IPS-NIHi11 (cell line): ENCODE results near the gene ZNF804B.
A peak's percentile ranks its signal among the peaks of the same experiment; 100 is the strongest.

ENCODE experiments used
- DNase-seq: peaks from one replicate; pipeline ENCODE4 v3.0.0; 2012; ENCODE audit warnings: mixed read lengths, low spot score

The ZNF804B gene

DNA sequence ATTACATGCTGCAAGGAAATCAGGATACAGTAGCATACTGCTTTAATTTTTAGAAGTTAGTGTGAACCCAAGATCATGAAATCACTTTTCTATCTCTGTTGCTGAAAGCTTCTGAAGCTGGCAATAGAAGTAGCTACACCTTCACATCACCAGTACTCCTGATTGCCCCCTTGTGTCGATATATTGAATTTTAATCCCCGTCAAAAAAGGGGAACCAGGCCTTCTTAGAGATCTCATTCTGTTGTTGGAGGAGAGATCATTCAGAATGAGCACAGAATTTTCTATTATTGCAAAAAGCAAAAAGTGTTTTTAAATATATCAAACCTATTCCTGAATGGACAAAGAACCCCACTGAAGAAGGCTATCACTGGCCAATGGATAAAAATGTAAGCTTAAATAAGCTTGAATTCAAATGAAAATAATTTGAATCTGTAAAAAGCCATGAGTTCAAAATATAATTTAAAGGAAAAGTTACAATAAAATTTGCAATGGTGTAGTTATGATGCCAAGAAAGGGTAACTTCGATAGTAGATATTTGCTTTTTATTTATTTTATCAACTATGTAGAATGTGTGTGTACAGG lies 75.7 kb downstream of the ZNF804B start:
- DNase-seq: peak; percentile 33

GRCh38 chr7:88842201-88842600 lies 82.7 kb downstream of the ZNF804B start:
- no peak for DNase-seq

- DNase-seq: no peak
These were observed 85.6 kb downstream of the ZNF804B start for GRCh38 chr7:88845091-88845490.

DNA sequence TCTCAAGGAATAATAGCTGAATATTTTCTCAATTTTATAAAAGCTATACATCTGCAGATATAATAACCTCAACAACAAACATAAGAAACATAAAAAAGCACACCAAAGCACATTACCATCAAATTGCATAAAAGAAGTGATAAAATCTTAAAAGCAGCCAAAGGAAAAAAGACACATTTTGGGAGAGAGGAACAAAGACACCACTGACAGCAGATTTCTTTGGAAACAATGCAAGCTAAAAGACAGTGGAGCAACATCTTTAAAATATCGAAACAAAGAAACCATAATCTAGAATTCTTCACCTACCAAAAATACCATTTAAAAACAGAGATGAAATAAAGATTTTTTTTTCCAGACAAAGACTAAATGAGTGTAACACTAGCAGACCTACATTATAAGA lies 91.7 kb downstream of the ZNF804B start:
- no peak for DNase-seq

DNA sequence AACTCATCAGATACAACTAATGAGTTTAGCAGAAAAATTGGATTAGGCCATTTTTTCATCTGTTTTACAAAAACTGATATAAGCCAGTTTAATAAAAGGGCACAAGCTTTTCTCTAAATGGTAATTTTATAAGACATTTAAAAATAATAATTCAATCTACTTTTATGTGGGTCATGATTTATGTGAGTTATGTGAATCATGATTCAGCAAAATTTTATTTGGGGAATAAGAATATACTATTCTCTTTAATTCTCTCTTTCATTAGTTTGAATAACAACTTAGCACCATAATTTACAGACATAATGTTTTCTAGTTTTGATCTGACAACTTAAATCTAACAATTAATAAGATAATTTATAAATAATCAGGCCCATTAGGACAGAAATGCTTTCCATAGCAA lies 99.8 kb downstream of the ZNF804B start:
- no peak for DNase-seq

DNA sequence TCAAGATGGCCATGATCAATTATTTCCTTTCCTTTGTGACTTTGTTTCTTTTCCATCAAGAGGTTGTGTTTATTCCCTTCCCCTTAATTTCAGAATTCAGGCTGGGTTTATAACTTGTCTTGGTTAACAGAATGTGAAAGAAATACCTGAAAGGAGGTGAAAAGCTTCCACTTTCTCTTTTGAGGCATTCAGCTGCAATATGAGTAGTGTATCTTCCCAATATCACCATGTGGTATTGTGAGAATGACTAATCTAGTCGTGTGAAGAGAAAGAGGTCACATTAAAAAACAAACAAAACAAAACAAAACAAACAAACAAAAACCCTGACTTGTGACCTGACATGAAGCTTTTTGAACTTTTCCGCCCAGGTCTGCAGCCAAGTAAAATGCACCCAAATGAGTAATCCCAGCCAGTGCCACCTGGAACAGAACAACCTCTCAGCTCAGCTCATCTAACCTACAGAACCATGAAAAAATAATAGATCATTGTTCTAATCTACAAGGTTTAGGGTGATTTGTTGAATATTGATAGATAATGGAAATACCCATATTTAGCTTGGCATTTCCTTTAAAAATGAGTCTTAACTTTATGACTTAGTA lies 106.9 kb downstream of the ZNF804B start:
- no peak for DNase-seq

- no peak for DNase-seq
These were observed 107.7 kb downstream of the ZNF804B start for GRCh38 chr7:88867158-88867557.

DNA sequence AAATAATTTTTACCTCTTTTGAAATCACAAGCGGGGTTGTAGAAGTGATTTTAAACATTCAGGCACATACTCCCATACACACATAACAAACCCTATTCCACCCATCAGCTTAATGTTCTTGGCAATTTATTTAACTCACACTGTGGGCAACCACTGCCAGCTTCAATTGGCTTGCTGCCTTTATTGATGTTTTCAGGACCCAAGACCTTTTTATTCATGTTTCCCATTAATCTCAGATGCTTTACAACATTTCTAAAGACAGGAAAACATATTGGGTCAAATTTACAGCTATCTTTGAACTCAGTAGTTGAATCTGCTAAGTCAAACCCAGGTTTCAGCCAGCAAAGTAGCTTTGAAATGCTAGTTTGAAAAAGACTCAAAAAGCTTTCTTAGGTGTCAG lies 109.0 kb downstream of the ZNF804B start:
- no peak for DNase-seq

GRCh38 chr7:88881136-88881535 lies 121.6 kb downstream of the ZNF804B start:
- no peak for DNase-seq

GRCh38 chr7:88885131-88885530 lies 125.6 kb downstream of the ZNF804B start:
- DNase-seq: no peak

- no peak for DNase-seq
These were observed 129.2 kb downstream of the ZNF804B start for GRCh38 chr7:88888684-88889083.

DNA sequence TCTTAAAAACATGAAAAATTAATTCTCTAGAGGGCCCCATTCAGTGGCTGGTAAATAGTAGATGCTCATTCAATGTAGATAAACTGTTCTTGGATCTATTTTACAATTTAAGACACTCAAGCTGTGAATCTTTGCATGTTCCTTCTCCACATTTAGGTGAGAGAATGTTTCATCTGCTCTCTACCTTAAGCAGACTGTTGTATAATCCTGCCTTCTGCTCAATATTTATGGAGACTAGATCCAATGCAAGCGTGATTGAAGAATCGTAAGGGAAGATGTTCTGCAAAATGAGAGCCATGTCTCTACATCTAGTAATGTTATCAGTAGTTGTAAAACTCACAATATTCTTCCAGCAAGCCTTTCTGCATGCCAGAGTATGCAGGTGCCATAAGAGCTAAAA lies 151.0 kb downstream of the ZNF804B start:
- no peak for DNase-seq

DNA sequence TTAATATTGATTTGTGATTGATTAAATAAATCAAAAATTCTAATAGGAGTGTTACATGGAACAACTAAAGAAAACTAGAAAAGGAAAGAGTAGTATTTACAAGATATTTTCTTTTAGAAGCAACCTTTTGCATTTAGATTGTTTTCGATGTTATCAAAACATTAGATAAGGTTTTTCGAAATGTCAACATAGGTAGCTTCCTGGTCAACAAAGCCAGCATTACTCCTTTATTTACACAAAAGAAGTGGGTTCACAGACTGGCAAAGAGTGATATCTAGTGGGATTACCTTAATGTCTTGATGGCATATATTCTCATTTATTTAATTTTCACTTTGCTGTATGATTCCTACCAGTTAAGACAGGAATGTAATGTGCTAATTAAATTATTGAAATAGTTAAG lies 153.4 kb downstream of the ZNF804B start:
- no peak for DNase-seq

- DNase-seq: no peak
These were observed 156.1 kb downstream of the ZNF804B start for GRCh38 chr7:88915615-88916014.

GRCh38 chr7:88919478-88920131 lies 160.1 kb downstream of the ZNF804B start:
- no peak for DNase-seq

DNA sequence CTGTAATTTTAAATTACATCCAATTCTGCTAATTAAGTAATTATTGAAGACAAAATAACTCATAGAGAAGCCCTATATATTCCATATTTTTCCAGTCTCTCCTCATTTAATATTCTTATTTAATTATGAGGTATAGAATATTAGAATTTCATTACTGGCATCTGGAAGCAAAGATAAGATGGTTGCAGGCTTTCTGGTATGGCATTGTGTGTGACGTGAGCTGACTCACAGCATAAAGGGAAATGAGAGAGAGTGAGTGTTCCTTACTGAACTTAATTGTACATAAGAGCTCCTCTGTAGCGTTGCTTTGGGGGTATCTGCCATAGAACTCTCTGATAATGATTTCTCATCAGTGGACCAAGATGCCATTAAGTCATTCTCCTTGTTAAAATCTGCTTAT lies 163.4 kb downstream of the ZNF804B start:
- no peak for DNase-seq

DNA sequence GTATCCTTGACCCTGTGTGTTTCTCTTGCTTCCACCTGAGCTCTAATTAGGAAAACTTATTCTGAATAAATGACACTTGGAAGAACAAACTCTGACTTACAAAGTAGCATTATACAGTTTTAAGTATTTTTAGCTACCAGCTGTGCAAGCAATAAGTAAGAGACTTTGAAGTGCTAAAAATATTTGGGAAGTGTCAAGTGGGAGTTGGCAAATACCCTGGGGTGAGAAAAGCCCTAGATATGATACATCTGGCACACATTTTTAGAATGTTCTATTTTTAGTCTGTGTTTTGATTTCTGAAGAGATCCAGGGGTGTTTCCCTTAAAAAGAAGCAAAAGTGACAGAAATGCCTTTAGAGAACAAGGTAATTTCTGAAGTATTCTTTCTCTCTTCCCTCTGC lies 168.8 kb downstream of the ZNF804B start:
- no peak for DNase-seq

DNA sequence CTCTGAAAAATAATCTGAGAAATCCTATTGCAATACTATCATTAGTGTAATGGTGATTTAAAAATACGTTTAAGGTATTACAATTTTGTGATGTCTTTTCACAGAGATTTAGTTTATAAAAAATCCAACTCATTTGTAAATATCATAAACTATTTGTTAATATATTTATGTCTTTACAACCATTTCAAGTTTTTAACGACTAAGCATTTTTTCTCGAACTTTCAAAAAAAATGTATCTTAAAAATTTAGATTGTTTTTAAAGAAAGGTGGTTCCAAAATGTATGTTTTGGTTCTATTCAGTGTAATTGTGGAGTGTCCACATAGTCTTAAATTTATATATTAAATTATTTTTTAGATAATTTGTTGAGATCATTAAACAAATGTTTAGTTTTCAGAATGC lies 170.2 kb downstream of the ZNF804B start:
- DNase-seq: no peak

DNA sequence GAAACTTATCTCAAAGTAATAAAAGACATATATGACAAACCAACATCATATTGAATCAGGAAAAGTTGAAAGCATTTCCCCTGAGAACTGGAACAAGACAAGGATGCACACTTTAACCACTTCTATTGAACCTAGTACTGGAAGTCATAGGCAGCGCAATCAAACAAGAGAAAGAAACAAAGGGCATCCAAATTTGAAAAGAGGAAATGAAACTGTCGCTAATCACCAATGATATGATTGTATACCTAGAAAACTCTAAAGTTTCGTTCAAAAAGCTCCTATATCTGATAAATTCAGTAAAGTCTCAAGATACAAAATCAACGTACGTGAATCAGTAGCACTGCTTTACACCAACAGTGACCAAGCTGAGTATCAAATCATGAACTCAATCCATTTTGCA lies 173.8 kb downstream of the ZNF804B start:
- DNase-seq: no peak

- no peak for DNase-seq
These were observed 183.5 kb downstream of the ZNF804B start for GRCh38 chr7:88942815-88943501.

DNA sequence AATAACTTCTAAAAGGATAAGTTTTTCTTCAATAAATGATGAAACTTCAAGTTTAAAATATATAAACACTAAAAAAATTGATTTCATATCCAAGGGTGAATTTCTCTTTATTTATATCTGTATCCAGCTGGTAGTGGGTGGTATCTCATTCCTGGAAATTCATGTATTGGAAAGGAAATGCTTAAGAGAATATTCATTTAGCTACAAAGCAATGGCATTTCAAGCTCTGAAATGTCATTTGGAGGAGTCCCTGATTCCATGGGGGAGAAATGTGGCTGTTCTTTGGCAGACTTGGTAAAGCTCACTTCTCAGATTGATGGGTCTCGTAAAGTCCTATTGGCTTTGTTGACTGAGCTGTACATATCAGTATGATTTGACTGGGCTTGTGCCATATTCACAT lies 192.3 kb downstream of the ZNF804B start:
- no peak for DNase-seq

- DNase-seq: no peak
These were observed 204.9 kb downstream of the ZNF804B start for GRCh38 chr7:88964418-88964817.

DNA sequence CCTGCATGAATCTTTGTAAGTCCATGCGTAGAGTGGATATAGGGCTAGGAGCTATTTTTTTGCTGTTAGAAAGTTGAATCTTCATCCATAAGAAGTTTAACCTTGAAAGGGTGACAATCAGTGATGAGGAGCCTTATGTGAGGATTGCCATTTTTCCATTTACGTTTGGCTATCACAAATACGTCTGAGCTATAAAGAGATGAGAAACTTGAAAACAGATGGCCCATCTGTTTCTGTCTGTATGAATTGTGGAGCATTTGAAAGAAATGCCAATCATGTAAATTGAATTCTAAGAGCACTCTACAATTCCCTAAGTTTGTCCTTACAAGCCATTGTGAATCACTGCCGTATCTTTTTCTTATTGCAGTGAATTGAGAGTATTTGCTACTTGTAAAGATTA lies 205.9 kb downstream of the ZNF804B start:
- DNase-seq: no peak
